HG02610 (cell line): ENCODE measurements around the gene LMLN.
"Not testable (repeated sequence)": the region's sequence is repeated elsewhere in the genome, so short reads cannot be mapped to it uniquely, and the experiment has no call there.

Experiments
- ATAC-seq: cut with Tn5 transposase; IDR thresholded peaks from one replicate; pipeline ENCODE4 v1.9.1; 2021; ENCODE audit warnings: mild to moderate bottlenecking, moderate library complexity; ENCODE audit not compliant: unreplicated experiment

The LMLN gene

GRCh38 chr3:197956626-197956988 is 3.4 kb upstream of the LMLN start:
- ATAC-seq: no peak

- ATAC-seq: no peak
Measured at GRCh38 chr3:197957790-197958133, 2.3 kb upstream of the LMLN start.

GRCh38 chr3:197958346-197958745 is 1.7 kb upstream of the LMLN start:
- no peak for ATAC-seq

- not testable (repeated sequence) for ATAC-seq
Measured at GRCh38 chr3:197958848-197959247, 1.2 kb upstream of the LMLN start.

GRCh38 chr3:197959500-197959890 is 522 bp upstream of the LMLN start:
- ATAC-seq: no peak

- ATAC-seq: no peak
Measured at GRCh38 chr3:197960694-197961581, 921 bp downstream of the LMLN start.

- no peak for ATAC-seq
Measured at GRCh38 chr3:197961582-197961945, 1.5 kb downstream of the LMLN start.

- ATAC-seq: no peak
Measured at GRCh38 chr3:197963019-197963637, 3.1 kb downstream of the LMLN start.

- not testable (repeated sequence) for ATAC-seq
Measured at GRCh38 chr3:197967337-197967989, 7.4 kb downstream of the LMLN start.

GRCh38 chr3:197970588-197970987 is 10.6 kb downstream of the LMLN start:
- no peak for ATAC-seq

GRCh38 chr3:197974016-197974415 is 14.0 kb downstream of the LMLN start:
- ATAC-seq: no peak

GRCh38 chr3:197975311-197975710 is 15.3 kb downstream of the LMLN start:
- no peak for ATAC-seq

GRCh38 chr3:197983076-197983475 is 23.1 kb downstream of the LMLN start:
- ATAC-seq: no peak

- no peak for ATAC-seq
Measured at GRCh38 chr3:197989651-197990050, 29.6 kb downstream of the LMLN start.

- ATAC-seq: no peak
Measured at GRCh38 chr3:197994736-197995135, 34.7 kb downstream of the LMLN start.

- ATAC-seq: no peak
Measured at GRCh38 chr3:197996855-197997254, 36.8 kb downstream of the LMLN start.

- ATAC-seq: no peak
Measured at GRCh38 chr3:197997936-197998335, 37.9 kb downstream of the LMLN start.

- ATAC-seq: no peak
Measured at GRCh38 chr3:198017090-198017489, 57.1 kb downstream of the LMLN start.

- ATAC-seq: no peak
Measured at GRCh38 chr3:198018416-198018815, 58.4 kb downstream of the LMLN start.

- no peak for ATAC-seq
Measured at GRCh38 chr3:198019115-198019514, 59.1 kb downstream of the LMLN start.

- no peak for ATAC-seq
Measured at GRCh38 chr3:198021320-198021719, 61.3 kb downstream of the LMLN start.

GRCh38 chr3:198022604-198023003 is 62.6 kb downstream of the LMLN start:
- no peak for ATAC-seq
